Measurements from ENCODE around the gene DTNB.
A peak's percentile ranks its signal among the peaks of the same experiment; 100 is the strongest.

DTNB gene

DNA sequence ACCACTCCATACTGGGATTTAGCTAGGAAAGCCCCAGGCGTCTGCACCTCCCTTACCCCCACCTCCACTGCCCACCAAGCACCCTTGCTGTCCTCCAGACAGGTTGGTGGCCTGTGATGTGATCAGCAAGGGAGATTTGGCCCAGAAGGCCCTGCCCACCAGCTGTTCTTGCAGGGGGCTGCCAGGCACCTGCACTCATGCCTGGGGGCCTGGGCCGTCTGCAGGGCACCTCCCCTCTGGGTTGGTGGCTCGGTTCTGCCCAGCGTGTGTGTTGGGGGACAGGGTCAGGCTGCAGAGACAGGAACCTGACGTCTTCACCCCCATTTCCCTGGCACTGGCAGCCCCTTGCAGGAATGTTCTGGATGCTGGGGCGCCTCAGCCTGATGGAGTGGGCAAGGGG is 337.4 kb downstream of the DTNB start:
- DNase-seq = no peak

DNA sequence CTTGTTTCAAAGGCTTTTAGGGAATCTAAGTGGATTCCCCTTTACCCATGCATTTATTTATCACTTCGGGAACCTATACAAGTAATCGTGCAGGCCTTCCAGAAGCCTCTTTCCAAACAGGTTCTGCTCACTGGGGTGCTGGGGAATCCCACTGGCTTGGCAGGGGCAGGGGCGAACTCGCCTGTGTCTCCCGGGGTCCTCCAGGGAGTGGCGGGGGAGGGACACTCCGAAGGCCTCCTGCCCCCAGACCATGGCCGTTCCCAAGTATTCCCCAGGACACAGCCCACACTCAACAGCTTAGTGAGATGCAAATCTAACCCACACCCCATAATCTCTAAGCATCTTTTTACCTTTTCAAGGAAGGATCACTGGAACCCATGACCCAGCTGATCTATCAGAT is 338.2 kb downstream of the DTNB start:
- no peak for DNase-seq

DNA sequence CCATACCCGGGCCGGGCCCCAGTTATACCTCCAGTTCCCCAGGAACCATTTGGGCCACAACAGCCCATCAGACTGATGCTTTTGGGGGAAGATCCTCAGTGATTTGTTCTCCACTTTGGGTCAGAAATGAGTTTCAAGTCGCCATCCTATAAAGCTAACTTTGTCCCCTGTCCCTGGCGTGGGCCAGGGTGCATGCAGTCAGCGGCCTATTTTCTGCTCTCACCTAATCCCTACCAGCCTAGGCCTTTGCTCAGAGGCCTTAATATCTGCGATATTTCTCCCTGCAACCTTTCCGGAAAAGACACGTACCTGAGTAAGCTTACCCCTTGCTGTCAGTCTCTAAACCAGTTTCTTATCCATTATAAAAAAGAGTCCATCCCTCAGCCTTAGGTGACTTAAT is 338.9 kb downstream of the DTNB start:
- DNase-seq = no peak

DNA sequence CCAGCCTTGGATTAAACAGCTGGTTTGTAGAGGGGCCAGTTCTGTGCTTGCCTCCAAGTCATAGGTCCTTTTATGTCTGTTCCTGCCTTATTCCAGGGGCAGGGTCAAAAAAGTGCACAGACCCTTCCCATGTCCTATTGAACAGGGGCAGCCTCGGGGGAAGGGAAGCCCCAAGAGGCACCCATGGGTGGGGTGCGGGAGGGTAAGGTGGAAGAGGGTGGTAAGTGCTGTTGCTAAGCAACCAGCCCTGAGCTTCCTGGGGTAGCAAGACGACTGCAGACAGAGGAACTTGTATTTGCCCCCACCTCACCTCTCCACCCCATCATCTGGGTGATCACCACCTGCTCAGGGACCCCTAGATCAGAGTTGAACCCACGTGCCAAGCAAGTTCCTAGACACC is 339.4 kb downstream of the DTNB start:
- peak; percentile 32 for DNase-seq

DNA sequence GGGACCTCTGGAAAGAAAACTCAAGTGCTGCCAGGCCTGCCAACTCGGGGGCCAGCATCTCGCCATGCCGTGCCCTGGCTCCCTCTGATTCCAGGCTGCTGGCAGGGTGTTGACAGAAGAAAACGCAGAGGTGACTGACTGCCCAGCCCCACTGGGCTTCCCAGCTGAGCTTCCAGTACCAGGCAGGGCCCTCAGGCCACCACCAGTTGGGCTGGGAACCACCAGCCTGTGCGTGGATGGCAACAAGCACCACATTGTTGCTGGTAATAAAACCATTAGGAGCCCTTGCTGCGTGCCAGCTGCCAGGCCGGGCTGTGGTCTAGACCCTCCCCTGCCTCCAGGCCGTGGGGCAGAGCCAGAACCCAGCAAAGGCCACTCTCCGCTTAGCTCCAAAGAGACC is 340.8 kb downstream of the DTNB start:
- no peak for DNase-seq

DNA sequence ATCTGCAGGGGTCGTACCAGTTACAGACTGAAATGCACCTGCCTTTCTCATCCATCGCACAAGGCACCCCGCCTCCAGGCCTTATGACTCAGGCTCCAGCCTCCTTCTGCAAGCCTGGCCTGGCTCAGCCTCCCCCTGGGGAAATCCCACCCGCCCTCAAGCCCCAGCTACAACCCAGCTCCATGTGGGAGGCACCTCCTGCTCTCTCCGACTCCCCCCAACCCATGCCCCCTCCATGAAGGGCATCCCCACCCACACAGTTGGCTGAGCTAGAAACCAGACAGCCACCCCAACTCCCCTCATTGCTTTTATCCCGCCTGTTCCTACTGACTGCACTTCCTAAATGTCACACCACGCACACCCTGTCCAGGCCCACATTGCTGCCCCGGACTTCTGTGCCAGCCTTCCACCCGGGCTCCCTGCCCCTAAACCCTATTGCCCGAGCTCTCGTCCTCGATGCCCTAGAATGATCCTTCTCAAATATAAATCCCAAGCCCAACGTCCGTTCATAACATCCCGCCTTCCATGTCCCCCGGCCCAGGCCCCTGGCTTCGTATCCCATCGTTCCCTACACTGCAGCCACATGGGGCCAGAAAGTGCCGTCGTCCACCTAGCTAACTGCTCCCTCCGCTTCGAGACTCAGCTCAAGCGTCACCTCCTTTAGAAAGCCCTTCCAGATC is 341.6 kb downstream of the DTNB start:
- no peak for DNase-seq

DNA sequence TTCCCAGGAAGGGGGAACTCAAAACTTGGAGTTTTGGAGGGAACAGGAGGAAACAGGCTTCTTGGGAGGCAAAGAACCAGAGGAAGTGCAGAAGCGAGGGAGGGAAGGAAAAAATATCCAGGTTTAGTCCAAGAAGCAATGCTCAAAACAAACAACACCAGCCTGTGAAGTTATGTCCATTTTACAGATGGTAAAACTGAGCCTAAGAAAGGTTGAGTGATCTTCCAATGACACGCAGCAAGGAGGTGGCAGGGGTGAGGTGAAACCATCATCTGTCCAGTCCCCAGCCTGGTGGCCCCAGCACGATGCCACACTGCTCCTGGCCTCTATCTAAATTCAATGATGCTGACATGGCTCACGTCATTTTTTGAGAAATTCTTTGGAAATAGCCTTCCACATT is 342.4 kb downstream of the DTNB start:
- no peak for DNase-seq

DNA sequence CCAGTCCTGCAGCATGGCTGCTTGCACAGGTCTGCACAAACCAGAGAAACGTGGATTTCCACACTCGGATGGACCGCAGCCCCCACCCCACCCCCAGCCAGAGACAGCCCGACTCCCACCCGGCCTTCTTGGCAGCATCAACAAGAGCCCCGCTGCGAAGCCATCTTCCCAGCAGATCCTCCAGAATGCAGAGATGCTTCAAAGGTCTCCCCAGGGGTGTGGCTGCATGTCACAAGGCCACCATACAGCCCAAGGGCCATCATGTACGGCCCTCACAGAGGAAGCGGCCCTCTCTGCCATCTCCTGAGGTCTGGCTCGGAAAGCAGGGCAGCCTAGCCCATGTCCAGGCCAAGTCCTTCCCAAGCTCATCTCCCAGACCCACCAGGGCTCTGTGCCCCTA is 343.1 kb downstream of the DTNB start:
- no peak for DNase-seq

DNA sequence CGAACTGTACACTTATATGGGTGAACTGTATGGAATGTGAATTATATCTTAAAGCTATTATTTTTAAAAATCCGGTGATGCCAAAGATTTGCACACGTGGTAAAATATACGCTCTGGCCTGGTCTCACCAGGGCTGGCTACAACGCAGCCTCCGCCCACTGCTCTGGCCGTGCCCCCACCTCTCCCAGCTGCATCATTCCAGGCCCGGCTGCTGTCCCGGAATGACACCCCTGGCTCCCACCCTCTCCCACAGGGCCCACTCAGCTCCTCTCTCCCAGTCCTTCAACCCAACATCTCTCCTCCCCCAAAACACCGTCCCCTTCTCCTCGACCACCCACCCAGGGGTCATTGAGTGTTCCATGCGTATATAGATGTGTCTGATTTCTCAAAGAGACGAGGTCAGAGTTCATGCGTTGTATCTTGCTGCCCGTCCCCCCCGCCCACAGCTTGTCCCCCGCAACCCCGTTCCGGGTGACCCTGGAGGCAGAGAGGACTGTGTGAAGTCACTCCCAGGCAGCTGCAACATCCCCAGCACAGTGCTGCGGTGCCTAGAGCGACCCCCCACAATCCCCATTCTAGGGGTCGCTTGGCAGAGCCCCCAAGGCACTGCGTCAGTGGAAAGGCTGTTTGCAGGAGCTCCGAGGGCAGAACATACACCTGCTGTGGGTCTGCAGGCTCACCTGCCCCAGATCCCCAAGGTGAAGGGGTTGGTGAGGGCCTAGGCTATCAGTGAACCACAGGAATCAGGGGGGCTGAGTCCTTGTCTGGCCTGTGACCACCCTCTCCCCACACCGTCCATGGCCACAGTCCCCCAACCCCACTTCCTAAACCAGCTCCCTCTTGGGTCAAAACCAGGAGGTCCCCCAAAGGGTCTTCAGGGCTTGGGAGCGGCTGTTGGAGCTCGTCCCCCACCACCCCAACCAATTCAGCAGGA is 345.0 kb downstream of the DTNB start:
- no peak for DNase-seq
